Measurements from ENCODE around the gene SPAG4.

The SPAG4 gene

GRCh38 chr20:35599776-35600120 lies 15.9 kb upstream of the SPAG4 start:
- DNase-seq = no peak

- DNase-seq = no peak
These were observed 15.2 kb upstream of the SPAG4 start for GRCh38 chr20:35600176-35600992.

GRCh38 chr20:35600993-35601973 lies 14.3 kb upstream of the SPAG4 start:
- peak; percentile 63 for DNase-seq

GRCh38 chr20:35601990-35602389 lies 13.6 kb upstream of the SPAG4 start:
- DNase-seq = no peak

- no peak for DNase-seq
These were observed 12.7 kb upstream of the SPAG4 start for GRCh38 chr20:35602851-35603495.

- DNase-seq = no peak
These were observed 11.8 kb upstream of the SPAG4 start for GRCh38 chr20:35603695-35604448.

GRCh38 chr20:35604449-35604747 lies 11.2 kb upstream of the SPAG4 start:
- DNase-seq = no peak

GRCh38 chr20:35606127-35606526 lies 9.5 kb upstream of the SPAG4 start:
- DNase-seq = no peak

- DNase-seq = no peak
These were observed 8.5 kb upstream of the SPAG4 start for GRCh38 chr20:35607003-35607735.

- DNase-seq = no peak
These were observed 4.7 kb upstream of the SPAG4 start for GRCh38 chr20:35610833-35611427.

GRCh38 chr20:35611482-35611881 lies 4.1 kb upstream of the SPAG4 start:
- no peak for DNase-seq

- peak; percentile 51 for DNase-seq
These were observed 1.1 kb downstream of the SPAG4 start for GRCh38 chr20:35616465-35617396.

- DNase-seq = peak; percentile 18
These were observed 2.0 kb downstream of the SPAG4 start for GRCh38 chr20:35617397-35618262.

- DNase-seq = no peak
These were observed 2.9 kb downstream of the SPAG4 start for GRCh38 chr20:35618263-35619131.

GRCh38 chr20:35619196-35620095 lies 3.8 kb downstream of the SPAG4 start:
- DNase-seq = peak; percentile 54

GRCh38 chr20:35620818-35621559 lies 5.4 kb downstream of the SPAG4 start:
- DNase-seq = no peak

GRCh38 chr20:35621560-35621946 lies 5.9 kb downstream of the SPAG4 start:
- no peak for DNase-seq
